Activated CD4-positive, alpha-beta memory T cell treated with anti-CD3 and anti-CD28 coated beads for 36 hours (primary cell): ENCODE measurements around the gene ACBD6. TPM values are rescaled to one million over a fixed set of nuclear protein-coding genes. Genes with fewer than 3 reads are reported as not detected.
"Not testable (repeated sequence)": the region's sequence is repeated elsewhere in the genome, so short reads cannot be mapped to it uniquely, and the experiment has no call there.

ENCODE experiments used
- CTCF ChIA-PET: fragments of 350-600 bp; sonication (Branson Sonifier 250); formaldehyde crosslinking; loops from one replicate; lab custom pipeline; 2021; ENCODE audit warnings: antibody characterized with exemption, inconsistent platforms; lab: Charles Lee
- POLR2A ChIA-PET: fragments of 350-600 bp; sonication (Branson Sonifier 250); formaldehyde crosslinking; loops from one replicate; lab custom pipeline; 2021; ENCODE audit warnings: antibody characterized with exemption; lab: Charles Lee
- DNase-seq: peaks from one replicate; pipeline ENCODE4 v3.0.0-alpha.2; 2020
- H3K27ac Mint-ChIP-seq: one replicate; pipeline ENCODE4 v1.8.0; 2021; ENCODE audit warnings: mixed read lengths
- H3K27me3 Mint-ChIP-seq: one replicate; pipeline ENCODE4 v1.8.0; 2021; ENCODE audit warnings: mixed read lengths
- H3K36me3 Mint-ChIP-seq: one replicate; pipeline ENCODE4 v1.8.0; 2021; ENCODE audit warnings: mixed read lengths
- H3K4me1 Mint-ChIP-seq: one replicate; pipeline ENCODE4 v1.8.0; 2021; ENCODE audit warnings: low read depth, mixed read lengths
- H3K4me3 Mint-ChIP-seq: one replicate; pipeline ENCODE4 v1.8.0; 2021; ENCODE audit warnings: mild to moderate bottlenecking, mixed read lengths
- H3K9me3 Mint-ChIP-seq: one replicate; pipeline ENCODE4 v1.8.0; 2021; ENCODE audit warnings: mixed read lengths
- intact Hi-C: fragments of 100-400 bp; cut with micrococcal nuclease; formaldehyde crosslinking; loops from one replicate; pipeline ENCODE4 v1.15.1; 2023
- total RNA-seq, 2 experiments: library from RNA; stranded (reverse); gene quantifications; one replicate each; pipeline ENCODE4 v1.2.3, GENCODE V29; 2021

The ACBD6 gene
- total RNA-seq = 10 to 100 TPM; 36.7 to 40.8 TPM

- Mint-ChIP-seq H3K36me3 (peaks cover 6% of the 10 kb centered on the region), H3K27me3 (no peaks in the 10 kb centered on the region), H3K9me3 (no peaks in the 10 kb centered on the region), H3K4me3 (peak within 1 kb of the TSS; percentile 96), H3K4me1 (peaks cover 33% of the 10 kb centered on the region), H3K27ac (peak within 1 kb of the TSS; percentile 94)
- intact Hi-C loops = loop anchor here (1.0 to 10.0 kb wide), 8 partner anchors 70 to 892 kb away; partner anchors contain the start of genes CEP350, IER5 and STX6
- CTCF ChIA-PET = interaction anchor here (0.7 to 3.3 kb wide), 9 partner anchors 13 to 688 kb away, joined by 3 to 22 read pairs (median 6); no protein-coding TSS in a partner anchor
- POLR2A ChIA-PET = interaction anchor here (0.8 to 1.1 kb wide), 5 partner anchors 9 to 638 kb away, joined by 3 to 4 read pairs (median 3); partner anchors contain the start of gene STX6
- peak; percentile 93 for DNase-seq
Measured at GRCh38 chr1:180502361-180503279, at the start of gene ACBD6. ACBD6 (minus strand) TSS chr1:180502577; CDS start chr1:180502266, 311 bp downstream.

- Mint-ChIP-seq H3K4me1 (no peaks in the 10 kb centered on the region), H3K36me3 (no peaks in the 10 kb centered on the region), H3K9me3 (no peaks in the 10 kb centered on the region), H3K4me3 (no peak overlapping the region), H3K27me3 (peaks cover 1% of the 10 kb centered on the region), H3K27ac (no peak overlapping the region)
- ChIA-PET CTCF (no interaction called here), POLR2A (no interaction called here)
- DNase-seq = no peak
- intact Hi-C loops = no loop called here
Measured at GRCh38 chr1:180551997-180552396, 49.6 kb upstream of the ACBD6 start.

- no peaks in the 10 kb centered on the region for H3K27me3 Mint-ChIP-seq
- intact Hi-C loops = no loop called here
- ChIA-PET CTCF (interaction anchor here (0.9 kb wide), 1 partner anchor 18 kb away, joined by 3 read pairs; no protein-coding TSS in a partner anchor), POLR2A (no interaction called here)
- no peaks in the 10 kb centered on the region for H3K4me1 Mint-ChIP-seq
- H3K4me3 Mint-ChIP-seq = no peak overlapping the region
- no peak for DNase-seq
- H3K9me3 Mint-ChIP-seq = no peaks in the 10 kb centered on the region
- H3K36me3 Mint-ChIP-seq = no peaks in the 10 kb centered on the region
- H3K27ac Mint-ChIP-seq = no peak overlapping the region
Measured at GRCh38 chr1:180550241-180550640, 47.9 kb upstream of the ACBD6 start.

GRCh38 chr1:180549770-180550169, 47.4 kb upstream of the ACBD6 start:
- H3K27ac Mint-ChIP-seq, H3K36me3 Mint-ChIP-seq, H3K4me3 Mint-ChIP-seq, intact Hi-C loops, H3K9me3 Mint-ChIP-seq, POLR2A ChIA-PET, CTCF ChIA-PET, H3K4me1 Mint-ChIP-seq, H3K27me3 Mint-ChIP-seq, DNase-seq: not testable (repeated sequence)

- no peaks in the 10 kb centered on the region for H3K27me3 Mint-ChIP-seq
- H3K4me1 Mint-ChIP-seq = no peaks in the 10 kb centered on the region
- no peak overlapping the region for H3K27ac Mint-ChIP-seq
- H3K4me3 Mint-ChIP-seq = no peak overlapping the region
- H3K36me3 Mint-ChIP-seq = no peaks in the 10 kb centered on the region
- POLR2A ChIA-PET = no interaction called here
- CTCF ChIA-PET = interaction anchor here (0.6 to 1.3 kb wide), 2 partner anchors 33 to 314 kb away, joined by 3 read pairs; no protein-coding TSS in a partner anchor
- H3K9me3 Mint-ChIP-seq = no peaks in the 10 kb centered on the region
- DNase-seq = no peak
- intact Hi-C loops = no loop called here
Measured at GRCh38 chr1:180548686-180549317, 46.4 kb upstream of the ACBD6 start.

- H3K27me3 Mint-ChIP-seq = no peaks in the 10 kb centered on the region
- no peak overlapping the region for H3K27ac Mint-ChIP-seq
- ChIA-PET CTCF (interaction anchor here (1.0 to 1.7 kb wide), 3 partner anchors 10 to 316 kb away, joined by 3 to 7 read pairs (median 5); no protein-coding TSS in a partner anchor), POLR2A (no interaction called here)
- no peaks in the 10 kb centered on the region for H3K4me1 Mint-ChIP-seq
- intact Hi-C loops = no loop called here
- no peak overlapping the region for H3K4me3 Mint-ChIP-seq
- H3K9me3 Mint-ChIP-seq = no peaks in the 10 kb centered on the region
- DNase-seq = no peak
- H3K36me3 Mint-ChIP-seq = no peaks in the 10 kb centered on the region
Measured at GRCh38 chr1:180545991-180546390, 43.6 kb upstream of the ACBD6 start.

GRCh38 chr1:180544050-180544449, 41.7 kb upstream of the ACBD6 start:
- H3K4me1 Mint-ChIP-seq = no peaks in the 10 kb centered on the region
- H3K9me3 Mint-ChIP-seq = no peaks in the 10 kb centered on the region
- ChIA-PET POLR2A (no interaction called here), CTCF (no interaction called here)
- no peaks in the 10 kb centered on the region for H3K36me3 Mint-ChIP-seq
- no peak overlapping the region for H3K27ac Mint-ChIP-seq
- H3K27me3 Mint-ChIP-seq = no peaks in the 10 kb centered on the region
- no peak for DNase-seq
- intact Hi-C loops = no loop called here
- no peak overlapping the region for H3K4me3 Mint-ChIP-seq

- no peaks in the 10 kb centered on the region for H3K9me3 Mint-ChIP-seq
- ChIA-PET CTCF (no interaction called here), POLR2A (no interaction called here)
- H3K4me1 Mint-ChIP-seq = no peaks in the 10 kb centered on the region
- H3K36me3 Mint-ChIP-seq = no peaks in the 10 kb centered on the region
- DNase-seq = no peak
- H3K4me3 Mint-ChIP-seq = no peak overlapping the region
- H3K27ac Mint-ChIP-seq = no peak overlapping the region
- intact Hi-C loops = no loop called here
- H3K27me3 Mint-ChIP-seq = no peaks in the 10 kb centered on the region
Measured at GRCh38 chr1:180542838-180543145, 40.4 kb upstream of the ACBD6 start.

GRCh38 chr1:180542113-180542837, 39.9 kb upstream of the ACBD6 start:
- CTCF ChIA-PET = no interaction called here
- intact Hi-C loops = no loop called here
- Mint-ChIP-seq H3K4me3 (no peak overlapping the region), H3K36me3 (no peaks in the 10 kb centered on the region), H3K4me1 (no peaks in the 10 kb centered on the region), H3K27me3 (no peaks in the 10 kb centered on the region), H3K27ac (no peak overlapping the region), H3K9me3 (no peaks in the 10 kb centered on the region)
- no peak for DNase-seq
- POLR2A ChIA-PET = no interaction called here

GRCh38 chr1:180540697-180541594, 38.6 kb upstream of the ACBD6 start:
- ChIA-PET POLR2A (interaction anchor here (0.7 kb wide), 1 partner anchor 36 kb away, joined by 3 read pairs; no protein-coding TSS in a partner anchor), CTCF (interaction anchor here (0.7 kb wide), 1 partner anchor 323 kb away, joined by 3 read pairs; no protein-coding TSS in a partner anchor)
- no peaks in the 10 kb centered on the region for H3K36me3 Mint-ChIP-seq
- intact Hi-C loops = no loop called here
- H3K4me3 Mint-ChIP-seq = no peak overlapping the region
- no peak overlapping the region for H3K27ac Mint-ChIP-seq
- DNase-seq = no peak
- H3K4me1 Mint-ChIP-seq = no peaks in the 10 kb centered on the region
- peaks cover 5% of the 10 kb centered on the region for H3K27me3 Mint-ChIP-seq
- no peaks in the 10 kb centered on the region for H3K9me3 Mint-ChIP-seq

GRCh38 chr1:180539136-180539535, 36.8 kb upstream of the ACBD6 start:
- POLR2A ChIA-PET = interaction anchor here (0.6 kb wide), 1 partner anchor 1388 kb away, joined by 3 read pairs; no protein-coding TSS in a partner anchor
- DNase-seq = no peak
- H3K27ac Mint-ChIP-seq = no peak overlapping the region
- no peaks in the 10 kb centered on the region for H3K36me3 Mint-ChIP-seq
- CTCF ChIA-PET = interaction anchor here (13.3 kb wide), 1 partner anchor 324 kb away, joined by 192 read pairs; no protein-coding TSS in a partner anchor
- no peak overlapping the region for H3K4me3 Mint-ChIP-seq
- H3K9me3 Mint-ChIP-seq = no peaks in the 10 kb centered on the region
- intact Hi-C loops = loop anchor here (10.0 kb wide), 1 partner anchor 236 kb away; no protein-coding TSS in a partner anchor
- peaks cover 8% of the 10 kb centered on the region for H3K27me3 Mint-ChIP-seq
- H3K4me1 Mint-ChIP-seq = no peaks in the 10 kb centered on the region
